ENCODE results near the gene DENND1B.

DNA sequence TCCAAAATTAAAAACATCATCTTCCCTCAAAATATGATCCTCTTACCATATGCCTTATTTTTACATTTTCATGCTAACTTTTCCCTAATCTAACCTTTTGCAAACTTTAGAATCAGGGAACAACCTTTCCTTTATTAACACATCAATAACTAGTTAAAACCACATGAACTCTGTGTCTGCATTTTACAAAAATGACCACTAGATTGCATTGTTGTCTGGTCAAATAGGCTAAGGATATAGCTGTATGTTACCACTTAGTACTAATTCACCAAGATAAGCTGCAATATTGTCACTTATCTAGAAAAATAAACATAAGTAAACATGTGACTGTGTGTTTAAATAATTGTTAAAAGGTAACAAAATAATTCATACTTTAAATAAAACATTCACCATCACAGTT, 82.3 kb downstream of the DENND1B start:
- TF ChIP-seq JUND (IDR thresholded peaks at IDR 0.05; ENCODE audit: low read length) (no peak), POLR2A (IDR thresholded peaks at IDR 0.05; ENCODE audit: control extremely low read depth in 1 of 2, low read depth in 2 of 2, low read length in 2 of 2) (no peak), JUN (IDR thresholded peaks at IDR 0.05; ENCODE audit: low read depth, low read length) (no peak), CBX5 (IDR thresholded peaks at IDR 0.05; ENCODE audit: low read depth, low read length) (no peak), SIN3A (conservative IDR thresholded peaks at IDR 0.05 in 1 of 2, IDR thresholded peaks at IDR 0.05 in 1 of 2; ENCODE audit: low read depth in 1 of 2, low read length in 2 of 2) (no peak), BRCA1 (IDR thresholded peaks at IDR 0.05; ENCODE audit: low read depth, low read length) (no peak), EP300 (IDR thresholded peaks at IDR 0.05; ENCODE audit: borderline replicate concordance in 1 of 2, low read depth in 2 of 2, low read length in 2 of 2) (no peak), POLR2AphosphoS5 (IDR thresholded peaks at IDR 0.05; ENCODE audit: low read depth, low read length) (no peak), RXRA (IDR thresholded peaks at IDR 0.05; ENCODE audit: insufficient read depth, low read depth, low read length) (no peak), ASH2L (IDR thresholded peaks at IDR 0.05; ENCODE audit: low read length) (no peak)
- TF ChIP-seq, protein P1, sequence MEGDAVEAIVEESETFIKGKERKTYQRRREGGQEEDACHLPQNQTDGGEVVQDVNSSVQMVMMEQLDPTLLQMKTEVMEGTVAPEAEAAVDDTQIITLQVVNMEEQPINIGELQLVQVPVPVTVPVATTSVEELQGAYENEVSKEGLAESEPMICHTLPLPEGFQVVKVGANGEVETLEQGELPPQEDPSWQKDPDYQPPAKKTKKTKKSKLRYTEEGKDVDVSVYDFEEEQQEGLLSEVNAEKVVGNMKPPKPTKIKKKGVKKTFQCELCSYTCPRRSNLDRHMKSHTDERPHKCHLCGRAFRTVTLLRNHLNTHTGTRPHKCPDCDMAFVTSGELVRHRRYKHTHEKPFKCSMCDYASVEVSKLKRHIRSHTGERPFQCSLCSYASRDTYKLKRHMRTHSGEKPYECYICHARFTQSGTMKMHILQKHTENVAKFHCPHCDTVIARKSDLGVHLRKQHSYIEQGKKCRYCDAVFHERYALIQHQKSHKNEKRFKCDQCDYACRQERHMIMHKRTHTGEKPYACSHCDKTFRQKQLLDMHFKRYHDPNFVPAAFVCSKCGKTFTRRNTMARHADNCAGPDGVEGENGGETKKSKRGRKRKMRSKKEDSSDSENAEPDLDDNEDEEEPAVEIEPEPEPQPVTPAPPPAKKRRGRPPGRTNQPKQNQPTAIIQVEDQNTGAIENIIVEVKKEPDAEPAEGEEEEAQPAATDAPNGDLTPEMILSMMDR (IDR thresholded peaks at IDR 0.05; ENCODE audit: control extremely low read depth in 1 of 3, insufficient read depth in 1 of 3, low read depth in 1 of 3, low read length in 3 of 3): no peak
- TF ChIP-seq, protein P2, sequence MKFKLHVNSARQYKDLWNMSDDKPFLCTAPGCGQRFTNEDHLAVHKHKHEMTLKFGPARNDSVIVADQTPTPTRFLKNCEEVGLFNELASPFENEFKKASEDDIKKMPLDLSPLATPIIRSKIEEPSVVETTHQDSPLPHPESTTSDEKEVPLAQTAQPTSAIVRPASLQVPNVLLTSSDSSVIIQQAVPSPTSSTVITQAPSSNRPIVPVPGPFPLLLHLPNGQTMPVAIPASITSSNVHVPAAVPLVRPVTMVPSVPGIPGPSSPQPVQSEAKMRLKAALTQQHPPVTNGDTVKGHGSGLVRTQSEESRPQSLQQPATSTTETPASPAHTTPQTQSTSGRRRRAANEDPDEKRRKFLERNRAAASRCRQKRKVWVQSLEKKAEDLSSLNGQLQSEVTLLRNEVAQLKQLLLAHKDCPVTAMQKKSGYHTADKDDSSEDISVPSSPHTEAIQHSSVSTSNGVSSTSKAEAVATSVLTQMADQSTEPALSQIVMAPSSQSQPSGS (IDR thresholded peaks at IDR 0.05; ENCODE audit: low read length): no peak

Measured in H1 (cell line).